Suppressor macrophage treated with lipopolysaccharide for 4 hours (primary cell): ENCODE results near the gene ARHGAP23.

Source experiments
- DNase-seq: peaks from one replicate; pipeline ENCODE4 v3.0.0-alpha.2; 2020

Gene ARHGAP23

GRCh38 chr17:38554430-38555350 is 126.4 kb downstream of the ARHGAP23 start:
- DNase-seq = no peak

DNA sequence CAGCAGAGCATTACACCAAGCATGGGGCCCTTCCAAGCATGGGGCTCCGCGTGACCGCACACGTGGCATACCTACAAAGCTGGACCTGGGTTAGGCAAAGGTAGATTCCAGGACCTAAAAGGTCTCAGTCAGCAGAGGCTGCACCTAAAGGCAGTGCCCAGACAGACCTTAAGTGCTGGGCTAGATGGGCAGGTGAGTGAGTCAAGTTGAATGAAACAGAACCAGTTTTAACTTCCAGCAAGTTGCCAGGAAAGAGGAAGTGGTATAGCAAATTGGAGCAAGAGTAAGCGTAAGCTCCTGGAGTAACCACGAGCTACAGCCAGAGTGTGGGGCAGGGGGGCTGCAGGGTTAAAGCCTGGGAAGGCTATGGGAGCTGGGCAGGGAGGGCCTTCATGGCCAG is 128.0 kb downstream of the ARHGAP23 start:
- peak; percentile 58 for DNase-seq

GRCh38 chr17:38557396-38557795 is 129.1 kb downstream of the ARHGAP23 start:
- no peak for DNase-seq

GRCh38 chr17:38557836-38558727 is 129.8 kb downstream of the ARHGAP23 start:
- DNase-seq = peak; percentile 94

DNA sequence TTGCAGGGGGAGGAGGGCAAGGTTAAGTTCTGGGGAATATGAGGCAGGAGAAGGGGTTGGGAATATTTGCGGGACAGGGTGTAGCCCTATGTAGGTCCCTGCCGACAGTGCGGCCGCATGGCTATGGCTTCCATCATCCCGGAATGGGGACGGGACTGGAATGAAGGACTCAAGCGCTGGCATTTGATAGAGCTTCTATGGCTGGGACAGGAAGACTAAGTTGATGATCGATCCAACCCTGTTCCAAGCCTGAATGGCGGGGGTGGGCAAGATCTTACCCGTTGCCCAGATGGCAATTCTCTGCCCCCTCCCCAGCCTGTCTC is 130.4 kb downstream of the ARHGAP23 start:
- no peak for DNase-seq

GRCh38 chr17:38559051-38559879 is 131.0 kb downstream of the ARHGAP23 start:
- peak; percentile 86 for DNase-seq

GRCh38 chr17:38559880-38560230 is 131.6 kb downstream of the ARHGAP23 start:
- DNase-seq = no peak

DNA sequence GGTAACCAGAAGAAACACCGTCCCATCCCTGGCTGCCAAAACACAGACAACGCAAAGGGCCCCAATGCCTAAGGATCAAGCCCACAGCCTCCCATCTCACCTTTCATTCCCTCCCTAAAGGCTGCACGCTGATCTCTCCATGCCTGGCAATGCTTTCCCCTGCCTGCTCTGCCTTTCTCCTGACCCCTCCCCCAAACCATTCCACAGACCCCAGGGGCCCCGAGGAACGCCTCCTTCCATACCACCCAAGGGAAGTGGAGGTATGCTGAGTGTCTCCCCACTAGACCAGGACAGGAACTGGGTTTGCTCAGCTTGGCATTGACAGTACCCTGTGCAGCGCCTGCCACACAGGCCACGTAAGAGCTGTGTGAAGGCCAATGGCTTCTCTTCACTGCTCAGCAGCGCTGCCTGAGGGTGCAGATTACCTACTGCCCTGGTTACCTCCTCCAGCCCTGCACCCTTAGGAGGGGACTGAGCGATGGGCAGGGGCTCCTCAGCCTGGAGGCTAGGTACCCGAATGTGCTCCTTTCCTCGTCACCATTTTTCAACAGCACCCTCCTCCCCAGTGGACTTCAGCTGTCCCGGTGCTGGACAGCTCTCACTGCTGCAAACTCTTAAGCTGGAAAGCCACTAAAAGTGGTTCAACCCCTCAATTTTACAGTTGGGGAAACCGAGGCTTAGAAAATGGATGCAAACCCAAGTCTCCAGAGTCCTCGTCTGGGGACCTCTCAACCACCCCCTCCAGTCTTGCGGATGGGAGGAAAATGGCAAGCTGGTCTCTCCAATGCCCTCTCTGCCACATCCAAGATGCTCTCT is 132.4 kb downstream of the ARHGAP23 start:
- no peak for DNase-seq

DNA sequence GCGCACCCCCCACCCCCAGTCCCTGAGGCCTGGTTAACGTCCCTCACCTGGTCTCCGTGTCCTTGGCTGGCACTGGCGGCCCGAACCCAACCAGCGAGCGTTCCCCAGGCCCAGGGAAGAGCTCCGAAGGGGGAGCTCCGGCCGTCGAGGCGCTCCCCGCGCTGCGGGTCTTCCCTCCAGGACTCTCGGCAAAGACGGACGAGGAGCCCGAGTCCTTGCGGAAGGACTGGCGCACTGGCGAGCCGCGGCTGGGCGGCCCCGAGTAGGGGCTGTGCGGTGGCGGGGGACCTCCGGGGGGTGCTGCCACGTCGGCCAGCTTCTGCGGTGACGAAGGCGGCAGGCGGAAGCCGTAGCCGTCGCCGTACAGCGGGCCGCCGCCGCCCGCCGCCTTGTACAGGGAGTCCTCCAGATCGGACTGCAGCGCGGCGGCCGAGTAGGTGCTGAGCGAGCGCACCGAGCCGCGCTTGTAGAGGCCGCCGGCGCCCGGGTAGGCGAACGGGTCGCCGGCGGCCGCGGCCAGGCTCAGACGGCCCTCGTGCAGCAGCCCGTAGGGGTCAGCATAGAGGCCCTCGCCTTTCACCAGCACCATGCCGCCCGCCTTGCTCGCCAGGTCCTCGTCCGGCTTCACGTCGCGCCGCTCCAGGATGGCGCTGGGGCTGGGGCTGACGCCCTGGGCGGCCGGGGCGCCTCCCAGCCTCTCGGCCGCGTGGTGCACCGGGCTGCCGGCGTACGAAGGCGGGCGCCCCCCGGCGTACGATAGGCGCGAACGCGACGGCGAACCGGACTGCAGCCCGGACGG is 133.4 kb downstream of the ARHGAP23 start:
- no peak for DNase-seq
